Measurements from ENCODE around the gene MEST. TPM values are rescaled to one million over a fixed set of nuclear protein-coding genes. Genes with fewer than 3 reads are reported as not detected.

The MEST gene
- total RNA-seq, 1 experiment from 2014 or later = 112 TPM

DNA sequence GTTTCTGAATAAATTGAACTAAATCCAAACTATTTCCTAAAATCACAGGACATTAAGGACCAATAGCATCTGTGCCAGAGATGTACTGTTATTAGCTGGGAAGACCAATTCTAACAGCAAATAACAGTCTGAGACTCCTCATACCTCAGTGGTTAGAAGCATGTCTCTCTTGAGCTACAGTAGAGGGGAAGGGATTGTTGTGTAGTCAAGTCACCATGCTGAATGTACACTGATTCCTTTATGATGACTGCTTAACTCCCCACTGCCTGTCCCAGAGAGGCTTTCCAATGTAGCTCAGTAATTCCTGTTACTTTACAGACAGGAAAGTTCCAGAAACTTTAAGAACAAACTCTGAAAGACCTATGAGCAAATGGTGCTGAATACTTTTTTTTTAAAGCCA, 13.9 kb downstream of the MEST start:
- no peak overlapping the region for H3K27ac Mint-ChIP-seq
- Histone ChIP-seq H4K20me1 (ENCODE audit: control insufficient read depth, insufficient read depth, insufficient read length) (no peaks in the 10 kb centered on the region), H2BK120ac (ENCODE audit: low read depth, low read length, poor library complexity, severe bottlenecking) (no peak overlapping the region), H2AK5ac (ENCODE audit: insufficient read length, low read length) (no peak overlapping the region), H3K23ac (ENCODE audit: insufficient read length, low read depth, low read length) (no peak overlapping the region), H3K4ac (ENCODE audit: low read depth, low read length) (no peak overlapping the region), H4K8ac (replicated peaks; ENCODE audit: insufficient read length, low read depth, low read length) (no peak overlapping the region), H3K56ac (ENCODE audit: insufficient read length, low read depth, low read length) (no peak overlapping the region), H3K79me2 (ENCODE audit: insufficient read depth, low read length) (no peaks in the 10 kb centered on the region), H3K14ac (ENCODE audit: insufficient read depth, low read length) (no peak overlapping the region), H3K79me1 (ENCODE audit: insufficient read depth, low read depth, low read length, poor library complexity, severe bottlenecking) (no peaks in the 10 kb centered on the region), H3T11ph (ENCODE audit: low read length) (no peak overlapping the region), H2BK15ac (ENCODE audit: low read depth, low read length) (no peak overlapping the region), H4K91ac (ENCODE audit: insufficient read length, low read depth, low read length) (no peak overlapping the region), H2AFZ (ENCODE audit: low read length) (no peak overlapping the region), H3K4me2 (ENCODE audit: insufficient read depth, insufficient read length, low read length) (no peak overlapping the region), H3K4me1 (ENCODE audit: insufficient read depth, low read length) (no peaks in the 10 kb centered on the region), H3K27ac (ENCODE audit: insufficient read length, low read depth, low read length) (no peak overlapping the region), H3K18ac (ENCODE audit: insufficient read length, low read depth, low read length) (no peak overlapping the region), H3K9me3 (ENCODE audit: control insufficient read depth, low read depth, low read length) (no peaks in the 10 kb centered on the region), H2BK12ac (ENCODE audit: insufficient read length, low read depth, low read length) (no peak overlapping the region), H4K5ac (ENCODE audit: insufficient read length, low read depth, low read length) (no peak overlapping the region), H3K9ac (ENCODE audit: extremely low read depth, insufficient read length, low read length) (no peak overlapping the region), H3K23me2 (ENCODE audit: insufficient read length, low read depth, low read length, poor library complexity, severe bottlenecking) (no peaks in the 10 kb centered on the region), H2BK5ac (ENCODE audit: insufficient read length, low read length) (no peak overlapping the region), H2BK20ac (ENCODE audit: low read depth, low read length, poor library complexity, severe bottlenecking) (no peak overlapping the region), H3K27me3 (ENCODE audit: insufficient read depth, low read length) (no peaks in the 10 kb centered on the region)
- no peak overlapping the region for H3K4me3 Mint-ChIP-seq
- no peaks in the 10 kb centered on the region for H3K4me1 Mint-ChIP-seq
- TF ChIP-seq, protein P1, sequence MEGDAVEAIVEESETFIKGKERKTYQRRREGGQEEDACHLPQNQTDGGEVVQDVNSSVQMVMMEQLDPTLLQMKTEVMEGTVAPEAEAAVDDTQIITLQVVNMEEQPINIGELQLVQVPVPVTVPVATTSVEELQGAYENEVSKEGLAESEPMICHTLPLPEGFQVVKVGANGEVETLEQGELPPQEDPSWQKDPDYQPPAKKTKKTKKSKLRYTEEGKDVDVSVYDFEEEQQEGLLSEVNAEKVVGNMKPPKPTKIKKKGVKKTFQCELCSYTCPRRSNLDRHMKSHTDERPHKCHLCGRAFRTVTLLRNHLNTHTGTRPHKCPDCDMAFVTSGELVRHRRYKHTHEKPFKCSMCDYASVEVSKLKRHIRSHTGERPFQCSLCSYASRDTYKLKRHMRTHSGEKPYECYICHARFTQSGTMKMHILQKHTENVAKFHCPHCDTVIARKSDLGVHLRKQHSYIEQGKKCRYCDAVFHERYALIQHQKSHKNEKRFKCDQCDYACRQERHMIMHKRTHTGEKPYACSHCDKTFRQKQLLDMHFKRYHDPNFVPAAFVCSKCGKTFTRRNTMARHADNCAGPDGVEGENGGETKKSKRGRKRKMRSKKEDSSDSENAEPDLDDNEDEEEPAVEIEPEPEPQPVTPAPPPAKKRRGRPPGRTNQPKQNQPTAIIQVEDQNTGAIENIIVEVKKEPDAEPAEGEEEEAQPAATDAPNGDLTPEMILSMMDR (conservative IDR thresholded peaks at IDR 0.05) = no peak
- H3K9me3 Mint-ChIP-seq = no peaks in the 10 kb centered on the region
- no peaks in the 10 kb centered on the region for H3K27me3 Mint-ChIP-seq (ENCODE audit: low read depth)
- peaks cover 18 to 59% (median 59%) of the 10 kb centered on the region in 3 experiments; a peak in 6 of 7 replicates for H3K36me3 Mint-ChIP-seq (ENCODE audit: insufficient read depth in 1 of 3, low read depth in 3 of 3)
- no peak for DNase-seq
